ENCODE results near the gene CECR2. TPM values are rescaled to one million over a fixed set of nuclear protein-coding genes. Genes with fewer than 3 reads are reported as not detected.
A peak's percentile ranks its signal among the peaks of the same experiment; 100 is the strongest.

CECR2 gene
- total RNA-seq, 1 experiment from 2014 or later, result 154 TPM

DNA sequence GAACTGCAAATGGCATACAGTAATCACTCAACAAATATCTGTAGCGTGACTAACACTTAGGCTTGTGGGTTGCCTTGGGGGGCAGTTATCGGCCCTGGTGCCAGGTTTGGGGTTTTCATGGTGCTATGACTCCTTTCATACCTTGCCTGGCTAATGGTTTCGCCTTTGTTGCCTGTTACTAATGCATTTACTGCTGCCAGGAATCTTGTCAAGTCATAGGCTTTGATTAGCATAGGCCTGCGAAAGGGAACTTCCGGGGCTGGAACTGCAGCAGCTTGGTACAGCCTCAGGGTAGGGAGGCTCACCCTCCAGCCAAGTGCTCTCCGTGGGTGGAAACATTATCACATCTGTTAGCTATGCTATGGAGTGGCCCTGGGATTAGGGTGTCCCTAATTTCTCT is 207.2 kb downstream of the CECR2 start:
- Histone ChIP-seq H4K91ac (ENCODE audit: insufficient read length, low read depth, low read length) (no peak overlapping the region), H3K27ac (ENCODE audit: insufficient read length, low read depth, low read length) (no peak overlapping the region), H3K79me1 (ENCODE audit: insufficient read depth, low read depth, low read length, poor library complexity, severe bottlenecking) (no peaks in the 10 kb centered on the region), H2BK5ac (ENCODE audit: insufficient read length, low read length) (no peak overlapping the region), H2BK120ac (ENCODE audit: low read depth, low read length, poor library complexity, severe bottlenecking) (no peak overlapping the region), H3K79me2 (ENCODE audit: insufficient read depth, low read length) (no peaks in the 10 kb centered on the region), H4K5ac (ENCODE audit: insufficient read length, low read depth, low read length) (no peak overlapping the region), H2BK15ac (ENCODE audit: low read depth, low read length) (no peak overlapping the region), H2BK20ac (ENCODE audit: low read depth, low read length, poor library complexity, severe bottlenecking) (no peak overlapping the region), H3K9ac (ENCODE audit: extremely low read depth, insufficient read length, low read length) (no peak overlapping the region), H3K23me2 (ENCODE audit: insufficient read length, low read depth, low read length, poor library complexity, severe bottlenecking) (no peaks in the 10 kb centered on the region), H3K4ac (ENCODE audit: low read depth, low read length) (no peak overlapping the region), H2AK5ac (ENCODE audit: insufficient read length, low read length) (no peak overlapping the region), H3K27me3 (ENCODE audit: insufficient read depth, low read length) (no peaks in the 10 kb centered on the region), H3K56ac (ENCODE audit: insufficient read length, low read depth, low read length) (no peak overlapping the region), H3K9me3 (ENCODE audit: control insufficient read depth, low read depth, low read length) (no peaks in the 10 kb centered on the region), H2BK12ac (ENCODE audit: insufficient read length, low read depth, low read length) (no peak overlapping the region), H4K20me1 (ENCODE audit: control insufficient read depth, insufficient read depth, insufficient read length) (no peaks in the 10 kb centered on the region), H3K18ac (ENCODE audit: insufficient read length, low read depth, low read length) (no peak overlapping the region), H2AFZ (ENCODE audit: low read length) (no peak overlapping the region), H3T11ph (ENCODE audit: low read length) (no peak overlapping the region), H3K14ac (ENCODE audit: insufficient read depth, low read length) (no peak overlapping the region), H4K8ac (replicated peaks; ENCODE audit: insufficient read length, low read depth, low read length) (no peak overlapping the region), H3K23ac (ENCODE audit: insufficient read length, low read depth, low read length) (no peak overlapping the region), H3K4me1 (ENCODE audit: insufficient read depth, low read length) (no peaks in the 10 kb centered on the region), H3K4me2 (ENCODE audit: insufficient read depth, insufficient read length, low read length) (no peak overlapping the region)
- Mint-ChIP-seq H3K27me3 (ENCODE audit: low read depth) (no peaks in the 10 kb centered on the region; the same call in none of the 2 replicates), H3K9me3 (no peaks in the 10 kb centered on the region), H3K4me3 (no peak overlapping the region), H3K27ac (peak overlapping the region in 1 of 3 experiments; percentile 61; a peak in 2 of 7 replicates), H3K36me3 (ENCODE audit: insufficient read depth in 1 of 3, low read depth in 3 of 3) (peaks cover 0 to 2% (median 0%) of the 10 kb centered on the region in 3 experiments; a peak in 1 of 7 replicates), H3K4me1 (peaks cover 19% of the 10 kb centered on the region in 2 experiments)
- no CpG with 5 or more reads among the region's 6 CpGs for WGBS (ENCODE audit: extremely low coverage, insufficient read length, low lambda C conversion rate)
- peak; percentile 55 for DNase-seq
- TF ChIP-seq, protein P1, sequence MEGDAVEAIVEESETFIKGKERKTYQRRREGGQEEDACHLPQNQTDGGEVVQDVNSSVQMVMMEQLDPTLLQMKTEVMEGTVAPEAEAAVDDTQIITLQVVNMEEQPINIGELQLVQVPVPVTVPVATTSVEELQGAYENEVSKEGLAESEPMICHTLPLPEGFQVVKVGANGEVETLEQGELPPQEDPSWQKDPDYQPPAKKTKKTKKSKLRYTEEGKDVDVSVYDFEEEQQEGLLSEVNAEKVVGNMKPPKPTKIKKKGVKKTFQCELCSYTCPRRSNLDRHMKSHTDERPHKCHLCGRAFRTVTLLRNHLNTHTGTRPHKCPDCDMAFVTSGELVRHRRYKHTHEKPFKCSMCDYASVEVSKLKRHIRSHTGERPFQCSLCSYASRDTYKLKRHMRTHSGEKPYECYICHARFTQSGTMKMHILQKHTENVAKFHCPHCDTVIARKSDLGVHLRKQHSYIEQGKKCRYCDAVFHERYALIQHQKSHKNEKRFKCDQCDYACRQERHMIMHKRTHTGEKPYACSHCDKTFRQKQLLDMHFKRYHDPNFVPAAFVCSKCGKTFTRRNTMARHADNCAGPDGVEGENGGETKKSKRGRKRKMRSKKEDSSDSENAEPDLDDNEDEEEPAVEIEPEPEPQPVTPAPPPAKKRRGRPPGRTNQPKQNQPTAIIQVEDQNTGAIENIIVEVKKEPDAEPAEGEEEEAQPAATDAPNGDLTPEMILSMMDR (conservative IDR thresholded peaks at IDR 0.05), result no peak
